Measurements from ENCODE around the gene SAMD4B.

The SAMD4B gene

GRCh38 chr19:39427707-39428106 is 85.5 kb downstream of the SAMD4B start:
- DNase-seq (ENCODE audit: low read depth) = no peak

DNA sequence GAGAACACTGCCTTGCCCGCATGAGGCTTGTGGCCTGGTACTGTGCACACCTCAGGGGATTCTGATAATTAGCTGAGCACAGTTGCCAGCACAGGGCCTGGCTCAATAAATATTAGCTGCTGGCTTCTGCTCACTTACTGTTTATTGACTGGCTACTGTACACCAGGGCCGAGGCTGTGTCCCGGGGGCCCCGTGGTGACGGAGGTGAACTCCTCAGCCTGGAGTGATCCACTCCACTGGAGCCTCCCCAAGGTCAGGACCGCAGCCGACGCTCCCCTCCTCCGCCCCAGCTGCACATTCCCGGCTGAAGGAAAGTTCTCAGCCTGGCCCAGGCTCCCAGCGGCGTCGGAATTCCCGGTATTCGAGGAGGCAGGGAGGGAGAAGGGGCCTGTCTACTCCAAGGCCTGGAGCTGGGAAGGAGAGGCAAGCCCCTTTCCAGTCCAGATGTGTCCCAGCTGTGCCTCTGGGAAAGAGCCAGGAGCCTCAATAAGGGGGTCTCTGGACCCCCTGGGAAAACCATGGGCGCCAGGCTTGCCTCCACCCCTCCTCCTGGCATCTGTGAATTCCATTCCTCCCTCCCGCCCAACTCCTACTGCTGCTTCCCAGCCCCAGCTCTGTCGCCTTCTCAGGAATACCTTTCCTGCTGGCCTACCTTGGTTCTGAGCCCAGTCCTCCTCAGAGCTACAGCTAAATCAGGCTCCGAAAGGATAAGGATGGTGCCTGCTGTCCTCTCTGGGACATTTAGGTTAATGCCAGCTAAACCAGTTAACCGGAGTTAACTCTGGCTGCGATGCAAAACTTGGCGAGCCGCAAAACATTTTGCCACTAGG is 86.3 kb downstream of the SAMD4B start:
- DNase-seq (ENCODE audit: low read depth) = no peak

DNA sequence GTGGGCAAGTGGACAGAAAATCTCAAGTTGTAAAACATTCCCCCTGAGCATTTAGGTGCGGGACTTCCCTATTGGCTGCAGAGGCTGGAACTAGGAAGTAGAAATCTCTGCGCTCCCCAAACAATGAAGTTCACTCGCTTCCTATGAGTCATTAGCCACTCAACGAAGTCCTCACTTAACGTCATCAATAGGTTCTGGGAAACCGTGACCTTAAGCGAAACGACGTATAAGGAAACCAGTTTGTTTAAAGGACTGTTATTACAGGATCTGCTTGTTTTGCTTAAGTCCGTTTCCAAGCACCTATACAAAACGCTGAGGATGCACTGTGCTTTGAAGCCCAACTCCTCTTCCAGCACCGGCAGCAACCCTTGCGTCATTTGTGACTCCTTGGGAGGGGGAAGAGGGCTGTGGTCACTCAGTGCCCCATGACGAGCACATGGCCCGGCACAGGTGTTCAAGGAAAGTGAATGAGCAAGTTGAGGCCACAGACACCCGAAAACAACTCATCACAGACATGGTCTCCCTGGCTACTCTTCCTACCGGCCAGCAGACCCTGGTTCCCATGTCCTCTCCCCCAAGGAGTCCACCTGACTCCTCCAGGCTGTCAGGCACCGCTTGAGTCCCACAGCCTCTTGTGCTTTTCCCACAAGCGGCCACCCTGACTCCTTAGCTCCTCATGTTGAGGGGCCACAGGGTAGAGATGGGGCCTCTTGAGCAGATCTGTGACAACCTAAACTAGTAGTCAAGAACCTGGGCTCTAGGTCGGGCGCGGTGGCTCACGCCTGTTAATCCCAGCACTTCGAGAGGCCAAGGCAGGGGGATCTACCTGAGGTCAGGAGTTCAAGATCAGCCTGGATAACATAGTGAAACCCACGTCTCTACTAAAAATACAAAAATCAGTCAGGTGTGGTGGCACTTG is 88.7 kb downstream of the SAMD4B start:
- DNase-seq (ENCODE audit: low read depth) = no peak

DNA sequence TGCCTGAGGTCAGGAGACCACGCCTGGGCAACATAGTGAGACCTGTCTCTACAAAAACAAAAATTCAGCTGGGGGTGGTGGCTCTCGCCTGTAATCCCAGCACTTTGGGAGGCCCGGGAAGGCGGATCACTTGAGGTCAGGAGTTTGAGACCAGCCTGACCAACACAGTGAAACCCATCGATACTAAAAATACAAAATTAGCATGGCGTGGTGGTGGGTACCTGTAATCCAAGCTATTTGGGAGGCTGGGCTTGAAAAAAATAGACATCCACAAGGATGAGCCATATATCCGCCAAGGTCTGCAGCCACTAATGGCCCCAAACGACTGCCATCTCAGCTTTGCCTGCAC is 90.4 kb downstream of the SAMD4B start:
- no peak for DNase-seq (ENCODE audit: low read depth)

DNA sequence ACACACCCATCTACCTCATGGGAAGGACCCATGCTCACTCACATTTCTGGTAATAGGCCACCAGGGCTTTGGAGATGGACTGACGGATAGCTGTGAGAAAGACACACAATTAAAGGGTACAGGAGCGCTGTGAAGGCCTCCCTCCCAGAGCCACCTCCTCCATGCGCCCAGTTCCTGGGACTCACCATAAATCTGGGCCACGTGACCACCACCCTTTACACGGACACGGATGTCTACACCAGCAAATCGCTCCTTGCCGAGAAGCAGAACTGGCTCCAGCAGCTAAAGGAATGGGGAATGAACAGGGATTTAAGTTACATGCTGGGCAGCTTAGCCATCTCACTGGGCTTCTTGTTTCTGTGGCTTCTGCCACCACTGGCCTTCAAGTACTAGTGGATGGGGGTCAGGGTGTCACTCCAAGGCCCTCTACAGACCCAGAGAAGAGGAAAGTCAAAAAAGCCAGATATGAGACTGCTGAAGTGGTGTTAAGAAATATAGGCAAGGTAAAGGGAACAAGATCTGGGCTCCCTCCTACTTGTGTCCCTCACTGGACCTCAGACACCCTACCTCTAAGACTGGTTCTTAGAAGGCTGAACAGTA is 91.4 kb downstream of the SAMD4B start:
- no peak for DNase-seq (ENCODE audit: low read depth)

- DNase-seq (ENCODE audit: low read depth) = no peak
These were observed 92.2 kb downstream of the SAMD4B start for GRCh38 chr19:39434123-39435076.
